Vagina (tissue), 2 donors: ENCODE results near the gene PRR9. TPM values are rescaled to one million over a fixed set of nuclear protein-coding genes. Genes with fewer than 3 reads are reported as not detected.
A peak's percentile ranks its signal among the peaks of the same experiment; 100 is the strongest.
"Not testable (repeated sequence)": the region's sequence is repeated elsewhere in the genome, so short reads cannot be mapped to it uniquely, and the experiment has no call there.

Experiments used
- DNase-seq, 2 donors: peaks; one replicate each; pipeline ENCODE4 v3.0.0-alpha.2; 2017; ENCODE audit errors: extremely low spot score in 2 of 2
- H3K27ac ChIP-seq: fragments of 200-600 bp; sonication (generic); one replicate; pipeline ENCODE4 v1.5.1; 2019
- H3K27me3 ChIP-seq: fragments of 200-600 bp; sonication (generic); one replicate; pipeline ENCODE4 v1.5.1; 2019
- H3K36me3 ChIP-seq, 2 donors: fragments of 200-600 bp; sonication (generic); one replicate each; pipeline ENCODE4 v1.5.1; 2017 to 2019
- H3K4me1 ChIP-seq: fragments of 200-600 bp; sonication (generic); one replicate; pipeline ENCODE4 v1.5.1; 2019
- H3K4me3 ChIP-seq, 2 donors: fragments of 200-600 bp; sonication (generic); 1 replicate in 1 of 2; 2 replicates in 1 of 2; pipeline ENCODE4 v1.5.1; 2016 to 2019
- H3K9me3 ChIP-seq: fragments of 200-600 bp; sonication (generic); one replicate; pipeline ENCODE4 v1.5.1; 2019
- CTCF ChIP-seq, 3 experiments: fragments of 450-650 bp in 2 of 3; fragments of 200-600 bp in 1 of 3; sonication (generic) in 1 of 3; IDR thresholded peaks; one replicate each; pipeline ENCODE4 v1.5.1; 2017 to 2019; ENCODE audit warnings: antibody characterized with exemption in 3 of 3, mild to moderate bottlenecking in 2 of 3, moderate library complexity in 2 of 3
- POLR2A ChIP-seq, 2 donors: fragments of 450-650 bp; IDR thresholded peaks; one replicate each; pipeline ENCODE4 v1.6.1; 2017; ENCODE audit warnings: antibody characterized with exemption in 2 of 2, mild to moderate bottlenecking in 2 of 2, moderate library complexity in 2 of 2
- POLR2AphosphoS5 ChIP-seq, 2 donors: sonication (generic); formaldehyde crosslinking; IDR thresholded peaks; one replicate each; pipeline ENCODE4 v1.9.0; 2017; ENCODE audit warnings: antibody characterized with exemption in 2 of 2, mild to moderate bottlenecking in 2 of 2, low read depth in 1 of 2; ENCODE audit not compliant: insufficient read depth in 1 of 2
- intact Hi-C: fragments of 100-400 bp; cut with DNase I; formaldehyde crosslinking; loops from one replicate; pipeline ENCODE4 v1.15.1; 2023
- total RNA-seq: library from RNA; depleted of rRNA; stranded (reverse); fragments of >200 nt; gene quantifications from one replicate; pipeline ENCODE4 v1.2.3, GENCODE V29; 2016

The PRR9 gene
- total RNA-seq, 1 donor from 2014 or later: not detected

DNA sequence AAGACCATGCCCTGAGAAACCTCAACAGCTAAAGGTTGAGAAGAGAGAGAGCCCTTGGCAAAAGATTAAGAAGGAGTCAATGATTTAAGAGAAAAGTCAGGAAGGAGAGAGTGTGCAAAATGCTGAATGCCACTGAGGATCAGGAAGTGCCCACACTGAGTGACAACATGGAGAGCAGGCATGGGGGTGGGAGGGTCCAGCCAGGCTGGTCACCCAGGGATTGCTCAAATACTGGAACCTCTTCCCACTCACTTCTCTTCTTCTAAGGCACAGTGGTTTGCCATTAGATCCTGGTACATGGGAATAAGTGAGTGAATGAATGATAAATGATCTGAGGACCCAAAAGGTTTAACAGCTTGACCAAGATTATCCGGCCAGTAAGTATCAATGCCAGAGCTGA is 11.1 kb downstream of the PRR9 start:
- no peaks in the 10 kb centered on the region for H3K27me3 ChIP-seq
- no peaks in the 10 kb centered on the region for H3K36me3 ChIP-seq
- no peak for TF ChIP-seq CTCF (IDR thresholded peaks at IDR 0.05)
- no peak for TF ChIP-seq POLR2AphosphoS5 (IDR thresholded peaks at IDR 0.05; ENCODE audit: insufficient read depth in 1 of 2, low read depth in 1 of 2)
- no peak for TF ChIP-seq POLR2A (IDR thresholded peaks at IDR 0.05)
- intact Hi-C loops: no loop called here
- no peak for DNase-seq
- no peak overlapping the region for H3K27ac ChIP-seq
- no peaks in the 10 kb centered on the region for H3K4me1 ChIP-seq
- no peaks in the 10 kb centered on the region for H3K9me3 ChIP-seq
- H3K4me3 ChIP-seq: no peak overlapping the region

DNA sequence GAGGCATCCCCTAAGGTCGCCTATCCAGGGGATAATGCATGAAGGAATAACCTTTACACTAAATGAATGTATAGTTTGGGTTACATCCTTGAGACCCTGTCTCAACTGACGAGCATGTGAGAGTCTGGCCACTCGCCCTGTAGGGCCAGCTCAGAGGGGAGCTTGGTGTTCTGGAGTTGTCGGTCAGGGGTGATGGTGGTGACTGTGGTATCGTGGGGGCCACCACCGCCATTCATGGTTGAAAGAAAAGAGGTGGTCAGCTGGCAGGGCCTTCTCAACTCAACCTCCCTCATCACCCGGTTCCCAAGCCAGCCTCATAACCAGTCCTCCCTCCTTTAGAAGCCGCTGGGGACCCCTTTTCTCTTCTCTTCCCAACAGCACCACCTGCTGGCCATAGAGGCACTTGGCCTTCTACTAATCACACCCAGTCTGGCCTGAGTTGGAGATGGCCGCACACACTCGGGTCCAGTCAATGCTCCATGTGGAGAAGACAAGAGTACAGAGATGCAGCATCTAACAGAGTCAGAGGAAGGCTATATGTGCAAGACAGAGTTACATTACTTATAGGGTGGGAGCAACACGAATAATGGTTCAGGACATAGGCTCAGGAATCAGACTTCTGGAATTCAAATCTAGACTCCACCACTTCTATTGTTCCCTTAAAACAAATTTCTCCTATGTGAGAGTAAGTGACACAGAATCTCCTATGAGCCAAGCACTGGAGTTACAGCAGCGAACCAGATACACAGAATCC is 11.9 kb downstream of the PRR9 start:
- H3K4me3 ChIP-seq, DNase-seq, H3K9me3 ChIP-seq, H3K4me1 ChIP-seq, H3K36me3 ChIP-seq, H3K27ac ChIP-seq, H3K27me3 ChIP-seq, intact Hi-C loops: not testable (repeated sequence)

- intact Hi-C loops: no loop called here
- Histone ChIP-seq H3K27me3 (no peaks in the 10 kb centered on the region), H3K4me3 (no peak overlapping the region), H3K9me3 (no peaks in the 10 kb centered on the region), H3K36me3 (no peaks in the 10 kb centered on the region), H3K27ac (no peak overlapping the region), H3K4me1 (no peaks in the 10 kb centered on the region)
- TF ChIP-seq POLR2AphosphoS5 (IDR thresholded peaks at IDR 0.05; ENCODE audit: insufficient read depth in 1 of 2, low read depth in 1 of 2) (no peak), POLR2A (IDR thresholded peaks at IDR 0.05) (no peak), CTCF (IDR thresholded peaks at IDR 0.05) (no peak)
- DNase-seq: no peak
Measured at GRCh38 chr1:153231363-153231762, 14.0 kb downstream of the PRR9 start.

DNA sequence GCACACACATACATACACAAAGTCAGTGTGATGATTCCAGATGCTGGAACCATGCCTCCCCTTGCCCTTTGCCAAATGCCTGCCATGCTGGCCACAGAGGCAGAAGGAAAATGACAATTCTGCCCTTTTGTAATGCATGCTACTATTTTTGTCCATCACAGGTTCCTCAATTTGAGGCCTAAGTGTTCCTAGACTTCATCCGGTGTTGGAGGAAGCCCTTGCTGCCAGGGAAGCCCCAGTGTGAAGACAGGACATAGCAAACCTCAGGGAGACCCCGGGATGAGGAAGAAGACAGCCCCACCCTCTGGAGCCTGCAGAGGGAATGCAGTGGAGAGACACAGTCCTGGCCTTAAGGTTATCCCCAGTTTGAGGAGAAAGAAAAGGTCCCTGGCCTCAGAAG is 14.4 kb downstream of the PRR9 start:
- peak in 1 of 2 donors; percentile 88 for DNase-seq
- H3K4me3 ChIP-seq: no peak overlapping the region
- H3K27me3 ChIP-seq: no peaks in the 10 kb centered on the region
- TF ChIP-seq POLR2A (IDR thresholded peaks at IDR 0.05) (no peak), CTCF (IDR thresholded peaks at IDR 0.05) (no peak), POLR2AphosphoS5 (IDR thresholded peaks at IDR 0.05; ENCODE audit: insufficient read depth in 1 of 2, low read depth in 1 of 2) (no peak)
- intact Hi-C loops: no loop called here
- H3K9me3 ChIP-seq: no peaks in the 10 kb centered on the region
- no peaks in the 10 kb centered on the region for H3K4me1 ChIP-seq
- H3K36me3 ChIP-seq: no peaks in the 10 kb centered on the region
- no peak overlapping the region for H3K27ac ChIP-seq

DNA sequence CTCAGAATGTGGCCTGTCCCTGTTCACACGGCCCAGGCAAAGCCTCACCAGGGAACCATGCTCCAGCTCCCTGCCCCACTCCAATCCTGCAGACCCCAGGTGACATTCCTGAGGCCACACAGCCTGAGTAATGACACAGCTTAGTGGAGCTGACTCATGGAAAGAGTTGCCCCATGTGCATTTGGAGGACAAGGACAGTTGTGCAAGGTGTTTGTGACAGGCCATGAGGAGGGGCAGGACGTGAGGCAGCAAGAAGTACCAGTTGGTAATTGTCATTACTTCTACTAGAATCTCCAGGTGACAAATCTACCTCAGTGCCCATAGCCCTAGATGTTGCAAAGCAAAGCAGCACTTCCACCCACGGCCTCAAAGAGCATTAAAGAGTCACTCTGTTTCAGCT is 15.2 kb downstream of the PRR9 start:
- intact Hi-C loops: no loop called here
- H3K27ac ChIP-seq: no peak overlapping the region

More for the DNA sequence above, 15.2 kb downstream of the PRR9 start:
- no peak for TF ChIP-seq POLR2A (IDR thresholded peaks at IDR 0.05)
- TF ChIP-seq POLR2AphosphoS5 (IDR thresholded peaks at IDR 0.05; ENCODE audit: insufficient read depth in 1 of 2, low read depth in 1 of 2): no peak
- TF ChIP-seq CTCF (IDR thresholded peaks at IDR 0.05): no peak
- no peak for DNase-seq
- Histone ChIP-seq H3K4me3 (no peak overlapping the region), H3K9me3 (no peaks in the 10 kb centered on the region), H3K4me1 (no peaks in the 10 kb centered on the region), H3K36me3 (no peaks in the 10 kb centered on the region), H3K27me3 (no peaks in the 10 kb centered on the region)
